ENCODE data around the gene TAPBP. TPM values are rescaled to one million over a fixed set of nuclear protein-coding genes. Genes with fewer than 3 reads are reported as not detected.

Gene TAPBP
- total RNA-seq, 4 donors from 2014 or later, result 175 to 423 (median 217) TPM

GRCh38 chr6:33320315-33321181 lies 6.7 kb upstream of the TAPBP start:
- H3K36me3 ChIP-seq, result peaks cover 0 to 24% (median 8%) of the 10 kb centered on the region in 4 donors
- H3K27me3 ChIP-seq, result no peaks in the 10 kb centered on the region
- H3K4me1 ChIP-seq, result peaks cover 26 to 61% (median 52%) of the 10 kb centered on the region in 4 donors
- in situ Hi-C loops (cut with MboI; ENCODE audit: low pct_ligation_motif_present in 1 of 4, low pct_unique_long_range_greater_than_20kb in 1 of 4, low sequenced_read_pairs in 3 of 4) (no loop called here), intact Hi-C loops (cut with DNase I; ENCODE audit: low total_unique reads) (no loop called here)
- 90% methylated on average over 32 of the region's 32 CpGs; no CpG with 5 or more reads in 1 of the 2 donors for WGBS, 2 donors (ENCODE audit: low coverage in 1 of 2)
- peak; percentile 33 for DNase-seq
- no peaks in the 10 kb centered on the region for H3K9me3 ChIP-seq
- H3K27ac ChIP-seq, result peak overlapping the region in 3 of 4 donors; percentile 18 to 94 (median 31)
- TF ChIP-seq CTCF (IDR thresholded peaks at IDR 0.05), result no peak
- TF ChIP-seq POLR2AphosphoS5 (IDR thresholded peaks at IDR 0.05), result no peak
- TF ChIP-seq EP300 (IDR thresholded peaks at IDR 0.05; ENCODE audit: low read depth), result no peak
- no peak for TF ChIP-seq POLR2A (IDR thresholded peaks at IDR 0.05)
- no peak overlapping the region for H3K4me3 ChIP-seq

GRCh38 chr6:33319939-33320314 lies 6.0 kb upstream of the TAPBP start:
- peaks cover 31 to 68% (median 58%) of the 10 kb centered on the region in 4 donors for H3K4me1 ChIP-seq
- in situ Hi-C loops (cut with MboI; ENCODE audit: low pct_ligation_motif_present in 1 of 4, low pct_unique_long_range_greater_than_20kb in 1 of 4, low sequenced_read_pairs in 3 of 4), result no loop called here
- H3K27ac ChIP-seq, result peak overlapping the region in 3 of 4 donors; percentile 18 to 94 (median 31)
- 80% methylated on average over 3 of the region's 3 CpGs; no CpG with 5 or more reads in 1 of the 2 donors for WGBS, 2 donors (ENCODE audit: low coverage in 1 of 2)
- no peak overlapping the region for H3K4me3 ChIP-seq
- H3K9me3 ChIP-seq, result no peaks in the 10 kb centered on the region
- DNase-seq, result no peak
- H3K27me3 ChIP-seq, result no peaks in the 10 kb centered on the region
- peaks cover 0 to 24% (median 8%) of the 10 kb centered on the region in 4 donors for H3K36me3 ChIP-seq
- intact Hi-C loops (cut with DNase I; ENCODE audit: low total_unique reads), result loop anchor here (10.0 kb wide), 1 partner anchor 95 kb away; the partner anchor contains the start of genes CUTA and PHF1
- TF ChIP-seq EP300 (IDR thresholded peaks at IDR 0.05; ENCODE audit: low read depth), result no peak
- TF ChIP-seq CTCF (IDR thresholded peaks at IDR 0.05), result no peak

GRCh38 chr6:33318426-33319073 lies 4.7 kb upstream of the TAPBP start:
- DNase-seq, result no peak
- Histone ChIP-seq H3K27ac (peak overlapping the region; percentile 86 to 94 (median 90)), H3K4me3 (peak overlapping the region in 3 of 4 donors; percentile 36 to 61 (median 46)), H3K36me3 (peaks cover 0 to 24% (median 8%) of the 10 kb centered on the region in 4 donors), H3K4me1 (peaks cover 28 to 66% (median 56%) of the 10 kb centered on the region in 4 donors), H3K27me3 (no peaks in the 10 kb centered on the region), H3K9me3 (no peaks in the 10 kb centered on the region)
- TF ChIP-seq EP300 (IDR thresholded peaks at IDR 0.05; ENCODE audit: low read depth), result no peak
- no peak for TF ChIP-seq POLR2AphosphoS5 (IDR thresholded peaks at IDR 0.05)
- no peak for TF ChIP-seq CTCF (IDR thresholded peaks at IDR 0.05)
- TF ChIP-seq POLR2A (IDR thresholded peaks at IDR 0.05), result no peak
- in situ Hi-C loops (cut with MboI; ENCODE audit: low pct_ligation_motif_present in 1 of 4, low pct_unique_long_range_greater_than_20kb in 1 of 4, low sequenced_read_pairs in 3 of 4), result no loop called here
- 53 to 58% methylated on average over 7 to 8 of the region's 8 CpGs for WGBS, 2 donors (ENCODE audit: low coverage in 1 of 2)
- intact Hi-C loops (cut with DNase I; ENCODE audit: low total_unique reads), result loop anchor here (10.0 kb wide), 1 partner anchor 96 kb away; the partner anchor contains the start of genes CUTA and PHF1
